ENCODE data around the gene BLACAT1.

- no peak for TF ChIP-seq CTCF (IDR thresholded peaks at IDR 0.05)
- no peak for TF ChIP-seq POLR2A (IDR thresholded peaks at IDR 0.05)
These were observed 23.7 kb downstream of the BLACAT1 start for GRCh38 chr1:205432116-205432515.

Measured in lower leg skin (tissue), 3 donors.